DOHH2 (cell line): ENCODE measurements around the gene GLI3.

Experiments
- CTCF ChIP-seq: fragments of 200-600 bp; sonication (generic); IDR thresholded peaks from one replicate; pipeline ENCODE4 v1.5.1; 2014; ENCODE audit warnings: antibody characterized with exemption, mild to moderate bottlenecking, low read depth, low read length; ENCODE audit not compliant: poor library complexity, severe bottlenecking
- EZH2phosphoT487 ChIP-seq: fragments of 200-600 bp; sonication (generic); IDR thresholded peaks from 2 replicates; pipeline ENCODE4 v1.6.1; 2017; ENCODE audit warnings: borderline replicate concordance, mild to moderate bottlenecking, antibody characterized with exemption, low read length, moderate library complexity, mixed read lengths

DNA sequence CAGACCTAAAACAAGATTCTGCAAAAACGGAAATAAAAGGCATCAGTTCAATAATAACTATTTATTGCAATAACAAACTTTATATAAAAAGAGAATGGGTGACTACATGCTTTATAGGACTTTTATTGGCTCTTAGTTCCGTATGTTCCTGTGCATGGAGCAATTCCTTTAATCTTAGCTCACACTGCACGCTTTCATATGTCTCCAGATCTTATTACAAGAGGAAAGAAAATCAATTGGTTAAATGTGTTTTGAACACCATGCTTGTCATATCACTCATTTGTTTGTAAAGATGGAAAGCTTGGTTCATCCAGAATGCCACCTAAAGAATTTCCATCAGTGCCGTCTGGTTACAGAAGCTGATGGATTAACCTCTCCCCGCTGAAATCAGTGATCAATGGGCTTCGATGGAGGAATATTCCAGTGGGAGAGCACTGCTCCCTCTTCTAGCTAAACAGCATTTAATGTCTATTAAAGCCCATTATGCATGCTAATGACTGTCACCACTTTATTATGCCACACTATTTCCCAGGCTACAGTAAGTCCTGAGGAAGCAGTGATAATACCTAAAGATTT lies 210.3 kb downstream of the GLI3 start:
- no peak for TF ChIP-seq CTCF
- no peak for TF ChIP-seq EZH2phosphoT487
